Measurements from ENCODE around the gene MRPL39. TPM values are rescaled to one million over a fixed set of nuclear protein-coding genes. Genes with fewer than 3 reads are reported as not detected.
A peak's percentile ranks its signal among the peaks of the same experiment; 100 is the strongest.

MRPL39 gene
- total RNA-seq, 1 donor from 2014 or later: 17.4 TPM

DNA sequence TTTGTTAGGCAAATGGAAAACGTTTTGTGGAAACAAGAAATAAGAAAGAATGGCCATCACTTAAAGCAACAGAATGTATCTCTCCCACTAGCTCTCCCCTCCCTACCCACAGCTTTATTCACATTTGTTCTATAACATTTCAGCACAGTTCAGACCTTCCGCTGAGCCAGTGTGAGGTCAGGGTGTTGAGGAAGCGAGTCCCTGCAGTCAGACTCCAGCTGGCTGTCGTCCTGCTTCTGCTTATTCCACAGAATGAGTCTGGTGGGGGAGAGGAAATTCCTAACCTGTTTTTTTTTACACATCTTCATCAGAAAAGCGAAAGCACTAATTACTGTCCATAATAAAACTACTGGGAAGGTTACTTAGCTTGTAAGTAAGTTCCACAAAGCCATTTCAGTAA lies 39.0 kb downstream of the MRPL39 start:
- no peak for DNase-seq (ENCODE audit: low spot score)

DNA sequence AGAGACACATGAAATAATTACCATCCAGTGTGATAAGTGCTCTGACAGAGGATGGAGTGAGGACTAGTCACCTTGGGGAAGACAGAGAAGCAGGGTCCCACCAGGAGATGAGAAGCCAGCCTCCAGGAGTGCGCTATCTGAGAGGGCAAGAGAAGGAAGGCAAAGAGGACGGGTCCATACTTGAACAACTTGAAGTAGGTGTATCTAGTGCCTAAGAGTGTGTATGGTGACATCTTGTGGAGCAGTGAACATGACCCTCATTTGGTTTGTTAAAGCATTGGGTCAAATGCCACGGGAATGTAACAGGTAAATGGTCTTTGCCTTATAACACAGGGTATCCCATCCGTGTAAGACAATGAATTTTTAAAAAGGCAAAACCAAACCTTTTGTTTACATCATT lies 39.8 kb downstream of the MRPL39 start:
- no peak for DNase-seq (ENCODE audit: low spot score)

GRCh38 chr21:25566645-25567044 lies 40.6 kb downstream of the MRPL39 start:
- DNase-seq (ENCODE audit: low spot score): no peak

GRCh38 chr21:25565272-25566211 lies 41.7 kb downstream of the MRPL39 start:
- DNase-seq (ENCODE audit: low spot score): no peak

- no peak for DNase-seq (ENCODE audit: low spot score)
These were observed 42.8 kb downstream of the MRPL39 start for GRCh38 chr21:25564349-25564948.

DNA sequence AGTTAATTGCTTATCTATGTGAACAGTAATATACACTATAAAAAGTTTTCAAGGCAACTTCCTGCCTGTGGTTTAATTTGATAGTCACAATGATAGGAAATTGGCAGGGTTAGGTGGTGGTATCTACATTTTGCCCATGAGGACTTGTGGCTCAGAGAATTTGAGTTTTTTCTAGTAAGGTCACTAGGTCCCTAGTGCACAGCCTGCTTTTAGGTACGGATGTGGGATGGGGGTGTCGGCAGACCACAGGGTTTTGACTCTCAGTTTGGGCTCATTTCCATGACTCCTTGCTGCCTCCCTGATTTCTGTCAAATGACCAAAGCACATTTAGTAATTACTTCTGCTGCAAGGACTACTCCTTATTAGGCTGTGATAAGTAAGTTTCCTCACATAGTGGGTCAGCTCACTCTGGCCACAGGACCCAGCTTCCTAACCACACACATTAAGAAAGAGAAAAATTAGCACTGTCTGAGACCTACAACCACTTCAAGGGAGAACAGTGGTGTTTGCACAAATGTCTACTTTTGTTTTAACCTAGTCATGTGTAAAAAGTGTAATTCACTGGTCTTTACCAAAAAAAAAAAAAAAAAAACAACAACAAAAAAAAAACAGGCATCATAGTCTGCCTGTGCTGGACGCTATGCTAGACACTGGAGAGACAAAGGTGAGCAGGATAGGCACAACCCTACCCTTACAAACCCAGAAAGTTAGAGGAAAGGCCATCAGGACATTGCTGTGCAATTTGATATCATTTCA lies 43.7 kb downstream of the MRPL39 start:
- DNase-seq (ENCODE audit: low spot score): no peak

DNA sequence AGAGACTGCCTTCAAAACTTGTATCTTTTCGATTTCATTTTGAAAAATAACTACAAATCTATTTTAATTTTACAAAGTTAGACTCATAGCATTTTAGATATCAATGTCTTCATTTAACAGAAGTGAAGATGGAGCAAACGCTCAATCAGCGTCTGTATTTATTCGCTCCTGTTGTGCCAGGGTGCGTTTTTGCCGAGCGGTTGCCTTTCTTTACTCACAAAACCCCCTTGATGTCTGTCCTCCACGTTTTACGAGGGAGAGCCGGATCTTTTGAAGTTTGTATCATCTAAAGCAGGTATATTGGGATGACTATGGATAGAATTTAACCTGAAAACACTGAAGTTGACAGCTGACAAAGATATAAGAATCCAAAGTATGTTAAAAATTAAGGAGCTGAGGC lies 44.6 kb downstream of the MRPL39 start:
- no peak for DNase-seq (ENCODE audit: low spot score)

DNA sequence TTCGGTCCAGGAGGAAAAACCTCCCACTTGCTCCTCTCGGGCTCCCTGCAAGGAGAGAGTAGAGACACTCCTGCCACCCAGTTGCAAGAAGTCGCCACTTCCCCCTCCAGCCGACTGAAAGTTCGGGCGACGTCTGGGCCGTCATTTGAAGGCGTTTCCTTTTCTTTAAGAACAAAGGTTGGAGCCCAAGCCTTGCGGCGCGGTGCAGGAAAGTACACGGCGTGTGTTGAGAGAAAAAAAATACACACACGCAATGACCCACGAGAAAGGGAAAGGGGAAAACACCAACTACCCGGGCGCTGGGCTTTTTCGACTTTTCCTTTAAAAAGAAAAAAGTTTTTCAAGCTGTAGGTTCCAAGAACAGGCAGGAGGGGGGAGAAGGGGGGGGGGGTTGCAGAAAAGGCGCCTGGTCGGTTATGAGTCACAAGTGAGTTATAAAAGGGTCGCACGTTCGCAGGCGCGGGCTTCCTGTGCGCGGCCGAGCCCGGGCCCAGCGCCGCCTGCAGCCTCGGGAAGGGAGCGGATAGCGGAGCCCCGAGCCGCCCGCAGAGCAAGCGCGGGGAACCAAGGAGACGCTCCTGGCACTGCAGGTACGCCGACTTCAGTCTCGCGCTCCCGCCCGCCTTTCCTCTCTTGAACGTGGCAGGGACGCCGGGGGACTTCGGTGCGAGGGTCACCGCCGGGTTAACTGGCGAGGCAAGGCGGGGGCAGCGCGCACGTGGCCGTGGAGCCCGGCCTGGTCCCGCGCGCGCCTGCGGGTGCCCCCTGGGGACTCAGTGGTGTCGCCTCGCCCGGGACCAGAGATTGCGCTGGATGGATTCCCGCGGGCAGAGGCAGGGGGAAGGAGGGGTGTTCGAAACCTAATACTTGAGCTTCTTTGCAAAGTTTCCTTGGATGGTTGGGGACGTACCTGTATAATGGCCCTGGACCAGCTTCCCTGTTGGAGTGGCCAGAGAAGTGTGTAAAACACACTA lies 45.3 kb downstream of the MRPL39 start:
- DNase-seq (ENCODE audit: low spot score): peak; percentile 23

DNA sequence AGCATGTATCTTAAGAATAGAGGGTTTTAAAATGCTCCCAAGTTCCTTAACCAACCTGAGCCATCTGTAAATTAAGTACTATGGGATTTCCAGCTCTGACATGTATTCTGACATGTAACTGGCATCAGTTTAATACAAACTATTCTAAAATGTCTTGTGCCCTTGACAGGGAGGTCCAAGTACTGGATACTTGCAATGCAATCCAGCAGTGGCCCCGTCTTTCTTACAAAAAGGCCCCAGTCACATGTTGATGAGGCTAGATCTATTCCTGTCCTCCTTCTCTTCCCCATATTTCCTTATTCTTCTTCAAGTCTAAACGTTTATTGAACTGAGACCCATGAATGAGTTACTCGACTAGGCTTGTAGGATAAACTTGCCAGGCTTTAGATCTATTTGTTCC lies 46.4 kb downstream of the MRPL39 start:
- no peak for DNase-seq (ENCODE audit: low spot score)

- no peak for DNase-seq (ENCODE audit: low spot score)
These were observed 47.0 kb downstream of the MRPL39 start for GRCh38 chr21:25560271-25560685.

DNA sequence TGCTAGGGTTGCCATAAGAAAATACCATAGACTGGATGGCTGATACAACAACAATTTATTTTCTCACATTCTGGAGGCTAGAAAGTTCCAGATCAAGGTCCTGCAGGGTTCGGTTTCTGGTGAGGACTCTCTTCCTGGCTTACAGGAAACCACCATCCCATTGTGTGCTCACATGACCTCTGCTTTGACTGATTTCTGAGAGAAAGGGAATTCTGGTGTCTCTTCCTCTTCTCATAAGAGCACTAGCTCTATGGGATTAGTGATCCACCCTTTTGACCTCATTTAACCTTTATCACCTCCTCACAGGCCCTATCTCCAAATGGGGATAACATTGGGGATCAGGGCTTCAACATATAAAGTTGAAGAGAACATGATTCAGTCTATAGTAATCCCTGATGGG lies 47.5 kb downstream of the MRPL39 start:
- no peak for DNase-seq (ENCODE audit: low spot score)

DNA sequence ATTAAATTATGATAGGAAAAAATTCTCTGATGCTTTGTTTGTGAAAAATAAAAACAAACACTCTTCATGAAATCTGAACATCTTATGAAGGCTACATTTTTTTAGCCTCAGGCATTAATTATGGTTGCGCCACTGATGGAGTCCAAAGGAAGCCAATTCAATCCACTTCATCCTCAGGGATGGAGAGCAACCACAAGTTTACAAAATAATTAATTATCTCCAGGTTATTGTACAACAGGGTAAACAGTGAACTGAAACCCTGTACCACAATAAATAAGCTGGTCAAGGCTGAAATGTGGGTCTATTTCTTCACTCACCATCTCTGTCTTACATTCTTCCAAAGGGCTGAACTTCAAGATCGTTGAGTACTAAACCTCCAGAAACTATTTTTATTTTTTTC lies 49.2 kb downstream of the MRPL39 start:
- DNase-seq (ENCODE audit: low spot score): no peak

DNA sequence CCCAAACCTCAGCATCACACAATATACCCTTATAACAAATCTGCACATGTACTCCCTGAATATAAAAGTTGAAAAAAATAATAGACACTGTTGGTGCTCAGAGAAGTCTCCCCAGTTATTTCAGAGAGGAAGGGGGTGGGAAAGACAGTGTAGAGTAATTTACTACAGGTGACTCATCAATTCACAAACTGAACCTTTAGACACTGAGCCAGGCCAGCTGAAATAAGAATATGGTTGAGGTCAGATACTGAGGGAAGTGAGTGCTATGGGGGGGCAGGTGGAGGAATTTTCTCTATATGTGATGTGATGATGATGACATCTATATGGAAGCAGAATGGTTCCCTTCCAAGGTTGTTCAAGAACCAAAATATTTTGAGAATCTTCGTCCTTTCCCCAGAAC lies 50.1 kb downstream of the MRPL39 start:
- no peak for DNase-seq (ENCODE audit: low spot score)

- DNase-seq (ENCODE audit: low spot score): no peak
These were observed 51.2 kb downstream of the MRPL39 start for GRCh38 chr21:25556091-25556490.

DNA sequence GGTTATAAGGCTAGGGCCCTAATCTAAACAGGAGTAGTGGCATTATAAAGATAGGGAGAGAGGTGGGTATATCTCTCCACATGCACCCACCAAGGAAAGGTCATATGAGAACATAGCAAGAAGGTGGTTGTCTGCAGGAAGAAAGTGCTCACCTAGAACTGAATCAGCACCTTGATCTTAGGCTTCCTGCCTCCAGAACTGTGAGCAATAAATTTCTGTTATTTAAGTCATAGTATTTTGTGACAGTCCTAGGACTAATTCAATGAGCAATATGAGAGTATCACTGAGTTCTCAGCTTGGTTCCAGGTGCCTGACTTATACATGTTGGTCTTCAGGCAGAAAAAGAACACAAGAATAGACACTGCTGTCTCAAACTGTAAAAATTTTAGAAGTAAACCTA lies 51.8 kb downstream of the MRPL39 start:
- DNase-seq (ENCODE audit: low spot score): no peak

DNA sequence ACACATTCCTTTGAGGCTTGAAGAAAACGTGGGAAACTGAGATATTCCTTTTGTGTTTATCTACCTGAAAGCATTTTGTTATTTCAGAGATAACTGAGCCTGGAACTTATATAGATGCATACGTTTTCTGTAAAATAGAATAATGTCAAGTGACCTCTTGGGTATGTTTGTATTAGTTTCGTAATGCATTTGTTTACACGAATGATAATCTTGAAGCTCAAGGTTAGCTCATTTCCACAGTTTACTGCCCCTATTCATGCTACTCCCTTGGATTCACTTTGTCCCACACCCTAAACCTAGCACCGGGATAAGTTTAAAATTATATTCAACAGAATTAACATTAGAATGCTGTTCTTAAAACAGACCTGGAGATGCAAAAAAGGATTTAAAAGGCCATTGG lies 54.4 kb downstream of the MRPL39 start:
- no peak for DNase-seq (ENCODE audit: low spot score)

- no peak for DNase-seq (ENCODE audit: low spot score)
These were observed 55.7 kb downstream of the MRPL39 start for GRCh38 chr21:25551569-25551968.

DNA sequence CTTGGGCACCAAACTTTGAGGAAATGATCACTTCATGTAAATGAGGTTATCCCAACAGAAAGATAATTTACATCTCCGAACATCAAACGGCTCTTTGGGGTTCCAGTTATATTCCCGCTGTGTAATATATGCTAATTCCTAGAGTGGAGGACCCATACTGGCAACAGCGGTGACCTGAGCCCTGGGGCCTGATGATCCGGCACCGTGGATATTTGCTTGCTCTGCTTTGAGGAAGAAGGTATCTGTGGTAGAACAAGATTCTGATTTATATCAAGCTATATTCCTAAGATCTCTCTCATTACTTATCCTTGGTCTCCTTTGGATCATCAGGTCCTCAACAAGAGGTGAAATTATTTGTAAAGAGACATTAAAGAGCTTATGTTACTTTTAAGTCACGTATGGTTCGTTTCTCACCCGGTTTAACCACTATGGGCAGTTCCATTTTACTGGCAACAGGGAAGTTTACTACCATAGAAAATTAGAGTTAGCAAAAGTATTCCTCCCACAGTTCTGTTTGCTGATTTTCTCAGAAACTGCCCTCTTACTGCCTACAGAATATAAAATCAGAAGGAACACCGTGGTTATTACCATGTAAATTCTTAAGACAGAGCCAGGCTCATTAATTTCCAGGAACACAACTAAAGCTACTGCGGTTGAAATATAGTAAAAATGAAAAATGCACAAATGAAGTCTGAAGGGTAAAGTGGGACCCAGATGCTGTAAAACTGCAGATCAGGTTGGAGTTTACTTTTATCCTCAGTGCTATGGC lies 56.7 kb downstream of the MRPL39 start:
- no peak for DNase-seq (ENCODE audit: low spot score)

- DNase-seq (ENCODE audit: low spot score): no peak
These were observed 66.2 kb downstream of the MRPL39 start for GRCh38 chr21:25541042-25541441.

- no peak for DNase-seq (ENCODE audit: low spot score)
These were observed 67.7 kb downstream of the MRPL39 start for GRCh38 chr21:25539606-25540005.

GRCh38 chr21:25537174-25537573 lies 70.1 kb downstream of the MRPL39 start:
- DNase-seq (ENCODE audit: low spot score): no peak
